ACC112 (cell line): ENCODE data around the gene LTBP4.

Experiments used
- H2AFZ ChIP-seq: fragments of 200-600 bp; sonication (generic); one replicate; pipeline ENCODE4 v1.6.0; 2017; ENCODE audit warnings: antibody characterized with exemption, low read length; ENCODE audit not compliant: unreplicated experiment
- H3K27ac ChIP-seq: fragments of 200-600 bp; sonication (generic); 2 replicates; pipeline ENCODE4 v1.5.1; 2014; ENCODE audit warnings: low read depth, mild to moderate bottlenecking, antibody characterized with exemption, low read length, moderate library complexity
- H3K27me3 ChIP-seq: fragments of 200-600 bp; sonication (generic); 2 replicates; pipeline ENCODE4 v1.6.1; 2014; ENCODE audit warnings: mild to moderate bottlenecking, antibody characterized with exemption, low read length, moderate library complexity, mixed read lengths; ENCODE audit not compliant: insufficient read depth
- H3K36me3 ChIP-seq: fragments of 200-600 bp; sonication (generic); 2 replicates; pipeline ENCODE4 v1.6.1; 2016; ENCODE audit warnings: mild to moderate bottlenecking, antibody characterized with exemption, low read length, moderate library complexity, mixed read lengths; ENCODE audit not compliant: insufficient read depth
- H3K4me1 ChIP-seq: fragments of 200-600 bp; sonication (generic); one replicate; pipeline ENCODE4 v1.6.1; 2016; ENCODE audit warnings: low read length, mixed read lengths; ENCODE audit not compliant: insufficient read depth, unreplicated experiment, control insufficient read depth
- H3K4me3 ChIP-seq: fragments of 200-600 bp; sonication (generic); 2 replicates; pipeline ENCODE4 v1.5.1; 2014; ENCODE audit warnings: mild to moderate bottlenecking, low read depth, low read length
- H3K79me2 ChIP-seq: fragments of 200-600 bp; sonication (generic); one replicate; pipeline ENCODE4 v1.6.0; 2016; ENCODE audit warnings: low read length; ENCODE audit not compliant: control insufficient read depth, unreplicated experiment, insufficient read depth

LTBP4 gene

DNA sequence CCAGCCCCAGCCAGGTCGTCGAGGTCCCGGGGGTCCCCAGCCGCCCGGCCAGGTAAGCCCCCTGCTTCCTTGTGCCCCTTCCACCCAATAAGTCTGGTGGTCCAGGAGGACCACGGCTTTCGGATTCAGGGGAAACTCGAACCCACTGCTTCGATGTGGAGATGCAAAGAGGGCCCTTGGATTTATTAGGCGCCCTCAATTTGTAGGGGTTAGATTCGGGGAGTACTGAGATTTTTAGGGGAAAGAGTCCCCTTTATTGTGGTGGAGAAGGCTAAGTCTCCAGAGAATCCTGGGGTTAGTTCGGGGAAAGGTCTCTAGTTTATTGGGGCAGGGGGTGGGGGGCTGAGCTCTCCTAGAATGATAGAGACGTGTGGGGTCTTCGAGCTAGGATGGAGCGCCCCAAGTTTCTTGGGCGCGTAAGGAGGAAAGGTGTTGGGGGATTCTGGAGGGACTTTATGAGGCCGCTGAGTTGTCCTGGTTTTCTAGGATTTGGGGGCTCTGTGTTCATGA lies 3.8 kb upstream of the LTBP4 start:
- Histone ChIP-seq H3K79me2 (no peaks in the 10 kb centered on the region), H3K27me3 (peaks cover 5% of the 10 kb centered on the region; the same call in 1 of the 2 replicates), H3K36me3 (no peaks in the 10 kb centered on the region), H2AFZ (peak overlapping the region; percentile 14), H3K4me3 (peak overlapping the region; percentile 79), H3K27ac (no peak overlapping the region), H3K4me1 (peaks cover 14% of the 10 kb centered on the region)

DNA sequence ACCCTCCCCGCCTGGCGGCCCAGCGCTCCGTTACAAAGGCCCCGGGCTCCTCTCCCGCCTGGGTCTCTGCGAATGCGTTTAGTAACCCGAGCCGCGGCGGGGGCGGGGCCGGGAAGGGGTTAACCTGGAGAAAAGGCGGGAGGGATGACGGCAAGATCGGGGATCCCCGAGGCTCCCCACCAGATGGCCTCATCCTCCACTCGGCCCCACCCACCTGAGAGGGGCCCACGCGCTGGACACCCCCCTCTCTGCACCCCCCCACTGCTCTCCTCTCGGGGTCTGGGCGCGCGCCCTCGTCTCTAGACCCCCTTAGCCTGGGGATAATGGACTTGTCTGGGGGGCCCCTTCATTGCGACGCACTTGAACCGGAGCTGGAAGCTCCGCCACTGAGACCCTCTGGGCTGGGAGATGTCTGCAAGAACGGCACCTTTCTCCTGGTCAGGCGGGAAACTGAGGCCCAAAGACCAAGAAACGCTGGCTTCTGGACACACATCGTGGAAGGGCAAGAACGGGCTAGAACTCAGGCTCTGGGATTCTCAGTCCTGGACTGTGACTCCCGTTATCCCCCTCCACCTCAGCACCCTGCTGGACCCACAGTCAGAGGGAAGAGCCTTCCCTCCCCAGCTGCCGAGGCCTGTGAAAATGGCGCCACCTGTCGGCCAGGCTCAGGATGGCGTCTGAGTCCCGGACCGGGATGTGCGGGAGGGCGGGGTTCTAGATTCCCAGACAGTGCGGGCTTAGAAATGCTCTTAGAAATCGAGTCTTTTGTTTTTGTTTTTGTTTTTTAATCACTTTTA lies 2.9 kb upstream of the LTBP4 start:
- H3K27me3 ChIP-seq: peaks cover 5% of the 10 kb centered on the region; the same call in 1 of the 2 replicates
- peaks cover 21% of the 10 kb centered on the region for H3K4me1 ChIP-seq
- H2AFZ ChIP-seq: peak overlapping the region; percentile 60
- no peaks in the 10 kb centered on the region for H3K79me2 ChIP-seq
- no peaks in the 10 kb centered on the region for H3K36me3 ChIP-seq
- H3K27ac ChIP-seq: peak overlapping the region; percentile 41; the same call in 1 of the 2 replicates
- H3K4me3 ChIP-seq: peak overlapping the region; percentile 69

DNA sequence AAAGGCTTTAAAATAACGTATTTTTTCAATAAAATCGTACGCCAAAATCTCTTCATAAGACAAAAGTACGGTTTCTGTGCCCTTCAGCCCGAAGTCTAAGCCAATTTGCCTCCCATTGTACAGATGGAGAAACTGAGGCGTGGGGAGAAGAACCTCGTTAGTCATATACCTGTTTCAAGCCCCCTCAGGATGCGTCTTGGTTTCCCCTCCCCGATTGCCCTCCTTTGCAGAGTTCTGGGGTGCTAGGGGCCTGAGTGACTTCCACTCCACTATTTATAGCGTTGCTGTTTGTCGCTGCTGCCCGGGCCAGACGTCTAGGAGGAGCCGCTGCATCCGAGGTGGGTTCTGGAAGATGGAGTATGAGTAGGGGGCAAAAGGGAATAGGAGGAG lies 2.3 kb upstream of the LTBP4 start:
- H2AFZ ChIP-seq: no peak overlapping the region
- peaks cover 22% of the 10 kb centered on the region for H3K4me1 ChIP-seq
- H3K36me3 ChIP-seq: no peaks in the 10 kb centered on the region
- H3K79me2 ChIP-seq: no peaks in the 10 kb centered on the region
- H3K4me3 ChIP-seq: 0 out of 2 replicates have a peak overlapping the region, but pooled peaks have one; percentile 69
- no peak overlapping the region for H3K27ac ChIP-seq
- H3K27me3 ChIP-seq: peaks cover 5% of the 10 kb centered on the region; the same call in 1 of the 2 replicates

DNA sequence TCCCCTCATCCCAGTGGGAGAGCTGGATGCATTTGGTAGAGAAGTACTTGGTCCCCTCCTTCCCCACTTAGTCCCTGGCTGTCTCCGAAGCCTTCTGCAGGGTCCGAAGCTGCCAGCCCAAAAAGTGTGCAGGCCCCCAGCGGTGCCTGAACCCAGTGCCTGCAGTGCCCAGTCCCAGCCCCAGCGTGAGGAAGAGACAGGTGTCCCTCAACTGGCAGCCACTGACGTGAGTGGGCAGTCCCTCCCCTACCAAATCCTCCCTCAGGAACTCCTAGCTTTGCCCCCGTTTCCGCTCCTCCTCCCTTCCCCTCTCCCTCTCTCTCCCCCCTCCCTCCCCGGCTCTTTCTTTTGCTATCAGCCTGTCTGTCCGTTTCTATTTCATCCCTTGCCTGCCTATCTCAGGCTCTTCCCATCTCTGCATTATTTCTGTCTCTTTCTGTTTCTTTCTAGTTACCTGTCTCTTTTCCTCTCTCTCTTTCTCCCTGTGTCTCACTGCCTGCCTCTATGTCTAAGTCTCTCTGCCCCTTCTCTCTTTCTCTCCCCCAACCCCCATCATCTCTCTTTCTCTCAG lies 1.8 kb upstream of the LTBP4 start:
- Histone ChIP-seq H2AFZ (no peak overlapping the region), H3K4me3 (0 out of 2 replicates have a peak overlapping the region, but pooled peaks have one; percentile 37), H3K79me2 (no peaks in the 10 kb centered on the region), H3K4me1 (peaks cover 19% of the 10 kb centered on the region), H3K36me3 (no peaks in the 10 kb centered on the region), H3K27ac (no peak overlapping the region), H3K27me3 (peaks cover 5% of the 10 kb centered on the region; the same call in 1 of the 2 replicates)

DNA sequence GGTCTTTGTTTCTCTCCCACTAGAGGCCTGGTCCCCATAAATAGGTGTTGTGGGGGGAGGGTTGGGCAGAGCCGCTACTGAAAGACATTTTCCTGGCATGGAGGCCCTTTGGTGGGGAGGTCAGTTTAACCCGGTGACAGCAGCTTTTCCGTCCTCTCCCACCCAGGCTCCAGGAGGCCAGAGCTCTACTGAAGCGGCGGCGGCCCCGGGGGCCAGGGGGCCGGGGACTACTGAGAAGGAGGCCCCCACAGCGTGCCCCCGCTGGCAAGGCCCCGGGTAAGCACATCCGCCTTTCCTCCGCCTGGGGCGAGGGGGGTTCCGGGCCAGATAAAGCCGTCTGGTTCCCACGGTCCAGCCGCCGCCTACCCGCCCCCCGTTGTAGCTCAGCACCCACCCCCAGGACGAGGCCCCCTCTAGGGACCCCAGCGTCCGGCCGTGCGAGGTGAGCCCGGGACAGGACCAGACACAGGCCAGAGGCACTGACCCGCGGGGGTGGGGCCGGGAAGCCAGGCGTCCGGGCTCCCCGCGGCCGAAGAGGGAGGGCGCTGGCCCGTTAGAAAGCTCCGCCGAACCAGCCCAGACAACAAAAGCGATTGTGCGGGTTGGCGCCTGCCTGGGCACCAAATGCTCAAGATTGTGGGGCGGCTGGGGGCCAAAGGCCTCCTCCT lies 1.1 kb upstream of the LTBP4 start:
- Histone ChIP-seq H3K4me3 (no peak overlapping the region), H3K27me3 (peaks cover 5% of the 10 kb centered on the region; the same call in 1 of the 2 replicates), H3K79me2 (no peaks in the 10 kb centered on the region), H3K27ac (no peak overlapping the region), H3K36me3 (no peaks in the 10 kb centered on the region), H2AFZ (no peak overlapping the region), H3K4me1 (peaks cover 14% of the 10 kb centered on the region)

DNA sequence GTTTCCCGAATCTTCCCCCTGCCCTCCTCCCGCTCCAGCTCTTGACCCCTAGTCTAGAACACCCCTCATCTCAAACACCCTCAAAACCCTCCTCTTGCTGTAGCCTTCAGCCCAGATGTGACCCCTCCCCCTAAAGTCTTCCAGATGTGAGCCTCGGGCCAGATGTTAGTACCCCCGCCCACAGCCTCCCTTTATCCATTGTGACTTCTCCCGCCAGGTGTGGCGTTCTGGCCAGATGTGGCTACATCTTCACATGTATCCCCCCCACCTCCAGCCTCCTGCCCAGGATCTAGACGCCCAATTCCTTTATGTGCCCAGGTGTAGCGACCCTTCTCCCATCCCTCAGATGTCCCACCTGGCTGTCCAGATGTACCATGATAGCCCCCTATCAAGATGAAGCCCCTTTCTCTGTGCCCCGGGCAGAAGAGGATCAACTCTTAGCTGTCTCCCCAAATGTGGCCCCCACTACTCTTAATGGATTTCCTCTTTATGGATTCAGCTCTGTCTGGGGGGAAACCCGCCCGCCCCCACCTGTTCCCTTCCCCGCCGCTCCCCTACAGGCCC lies 517 bp upstream of the LTBP4 start:
- H3K4me3 ChIP-seq: no peak overlapping the region
- H3K79me2 ChIP-seq: no peaks in the 10 kb centered on the region
- H3K4me1 ChIP-seq: peaks cover 14% of the 10 kb centered on the region
- no peak overlapping the region for H3K27ac ChIP-seq
- peaks cover 5% of the 10 kb centered on the region; the same call in 1 of the 2 replicates for H3K27me3 ChIP-seq
- H3K36me3 ChIP-seq: no peaks in the 10 kb centered on the region
- H2AFZ ChIP-seq: no peak overlapping the region

DNA sequence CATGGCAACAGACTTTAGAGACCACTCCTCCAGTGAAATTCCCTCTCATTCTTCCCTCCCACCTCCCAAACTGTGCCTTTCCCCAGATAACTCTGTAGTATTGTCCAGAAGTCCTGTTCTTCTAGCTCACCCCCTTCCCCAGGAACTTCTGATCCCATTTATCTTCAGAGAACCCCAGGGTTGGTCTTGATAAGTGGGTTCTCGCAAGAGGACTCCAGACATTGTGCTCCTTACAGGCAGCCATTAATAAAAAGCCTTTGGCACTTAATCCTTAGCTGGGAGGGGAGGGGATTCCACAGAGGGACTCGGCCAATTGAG lies 1.9 kb downstream of the LTBP4 start:
- H3K36me3 ChIP-seq: no peaks in the 10 kb centered on the region
- no peak overlapping the region for H2AFZ ChIP-seq
- H3K79me2 ChIP-seq: no peaks in the 10 kb centered on the region
- H3K4me1 ChIP-seq: peaks cover 8% of the 10 kb centered on the region
- peaks cover 5% of the 10 kb centered on the region; the same call in 1 of the 2 replicates for H3K27me3 ChIP-seq
- H3K4me3 ChIP-seq: peak overlapping the region; percentile 74
- peak overlapping the region; percentile 55 for H3K27ac ChIP-seq

DNA sequence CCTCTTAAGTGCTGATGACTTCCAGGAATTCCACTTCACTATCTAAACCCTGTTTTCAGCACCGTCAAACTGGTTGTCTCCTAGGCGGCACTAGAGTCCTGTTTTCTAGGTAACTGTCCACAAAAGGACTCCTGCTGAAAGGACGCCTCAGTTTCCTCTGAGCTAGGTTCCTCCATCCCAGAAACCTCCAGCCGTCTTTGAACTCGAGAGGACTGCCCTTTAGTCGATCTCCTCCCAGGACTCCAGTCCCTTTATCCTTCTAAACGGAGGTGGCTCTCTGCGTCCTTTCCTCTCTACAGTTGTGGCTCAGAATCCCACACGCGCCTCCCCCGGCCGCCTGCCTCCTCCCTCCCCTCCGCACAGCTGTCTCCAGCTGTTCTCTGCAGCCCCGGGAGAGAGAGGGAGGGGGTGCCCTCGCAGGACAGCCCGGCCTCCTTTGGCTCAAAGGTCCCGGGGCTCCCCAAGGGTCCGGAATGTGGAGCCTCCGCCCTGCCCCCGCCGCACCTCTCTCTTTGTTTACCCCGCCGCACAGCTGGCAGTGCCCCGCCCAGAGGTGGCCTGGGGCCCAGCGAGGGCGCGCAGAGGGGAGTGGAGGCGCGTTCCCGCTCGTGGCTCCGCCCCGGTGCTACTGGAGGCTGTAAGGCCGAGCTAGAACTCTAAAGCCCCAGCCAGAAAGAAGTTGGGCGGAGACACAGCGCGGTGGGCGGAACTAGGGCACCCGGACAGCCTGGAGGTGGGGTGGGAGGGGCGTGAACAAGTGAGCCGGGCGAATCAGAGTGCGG lies 2.4 kb downstream of the LTBP4 start:
- Histone ChIP-seq H3K79me2 (no peaks in the 10 kb centered on the region), H3K27ac (peak overlapping the region; percentile 55), H3K27me3 (peaks cover 5% of the 10 kb centered on the region; the same call in 1 of the 2 replicates), H2AFZ (no peak overlapping the region), H3K4me3 (peak overlapping the region; percentile 74), H3K4me1 (peaks cover 8% of the 10 kb centered on the region), H3K36me3 (no peaks in the 10 kb centered on the region)

DNA sequence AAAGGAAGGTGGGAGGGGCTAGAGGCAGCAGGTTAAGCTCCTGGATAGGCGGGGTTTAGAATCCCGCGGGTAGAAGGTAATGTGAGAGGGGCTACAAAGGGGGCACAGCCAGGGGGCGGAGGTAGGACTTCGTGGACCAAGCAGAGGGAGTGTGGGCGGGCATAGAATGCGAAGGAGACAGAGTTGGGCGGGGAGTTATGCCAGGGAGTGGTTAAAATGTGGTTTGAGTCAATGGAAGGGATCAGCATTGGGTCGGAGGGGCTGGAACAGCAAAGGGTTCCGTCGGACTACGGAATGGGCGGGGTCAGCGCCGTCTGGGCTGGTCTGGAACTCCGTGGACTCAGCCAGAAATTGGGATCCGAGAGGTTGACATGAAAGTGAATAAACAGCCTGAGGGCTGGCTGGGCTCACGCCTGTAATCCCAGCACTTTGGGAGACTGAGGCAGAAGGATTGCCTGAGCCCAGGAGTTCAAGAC lies 3.0 kb downstream of the LTBP4 start:
- H2AFZ ChIP-seq: no peak overlapping the region
- H3K27me3 ChIP-seq: peaks cover 5% of the 10 kb centered on the region; the same call in 1 of the 2 replicates
- peak overlapping the region; percentile 74; the same call in 1 of the 2 replicates for H3K4me3 ChIP-seq
- no peaks in the 10 kb centered on the region for H3K79me2 ChIP-seq
- no peaks in the 10 kb centered on the region for H3K36me3 ChIP-seq
- H3K4me1 ChIP-seq: peaks cover 8% of the 10 kb centered on the region
- no peak overlapping the region for H3K27ac ChIP-seq
